HL-60/S4 (cell line): Measurements from ENCODE around the gene NME3.

Experiments
- in situ Hi-C: fragments of 300-500 bp; cut with MboI; formaldehyde crosslinking; loops from 2 replicates; pipeline ENCODE4 v1.14.3; 2022; ENCODE audit warnings: low sequenced_read_pairs

The NME3 gene

DNA sequence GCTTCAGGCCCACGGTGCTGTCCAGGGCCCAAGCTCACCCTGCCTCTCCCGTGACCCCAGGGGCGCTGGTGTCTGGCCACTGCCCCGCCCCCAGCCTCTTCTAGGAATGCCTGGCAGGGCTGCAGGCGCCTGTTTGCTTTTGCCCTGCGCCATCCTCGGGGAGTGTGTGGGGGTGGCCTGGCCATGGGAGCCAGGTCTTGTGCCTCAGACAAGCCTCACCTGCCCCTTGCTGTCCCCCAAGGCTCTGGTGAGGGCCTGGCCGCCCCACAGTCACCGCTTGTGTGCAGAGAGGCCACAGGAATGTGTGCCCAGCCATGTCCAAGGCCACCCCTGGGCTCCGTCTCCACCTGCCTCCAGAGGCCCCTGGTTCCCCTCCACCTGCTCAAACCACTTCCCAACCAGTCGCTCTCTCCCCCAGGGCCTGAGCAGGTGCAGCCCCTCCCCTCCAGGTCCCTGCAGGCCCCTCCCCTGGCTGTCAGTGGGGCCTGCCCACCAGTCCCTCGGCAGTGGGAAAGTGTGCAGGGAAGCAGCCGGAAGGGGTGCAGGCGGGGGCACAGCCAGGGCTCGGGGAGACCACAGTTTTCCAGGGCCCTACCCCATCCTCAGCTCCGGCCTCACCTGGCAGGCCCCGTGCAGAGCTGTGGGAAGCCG is 23.0 kb upstream of the NME3 start:
- in situ Hi-C loops: no loop called here

DNA sequence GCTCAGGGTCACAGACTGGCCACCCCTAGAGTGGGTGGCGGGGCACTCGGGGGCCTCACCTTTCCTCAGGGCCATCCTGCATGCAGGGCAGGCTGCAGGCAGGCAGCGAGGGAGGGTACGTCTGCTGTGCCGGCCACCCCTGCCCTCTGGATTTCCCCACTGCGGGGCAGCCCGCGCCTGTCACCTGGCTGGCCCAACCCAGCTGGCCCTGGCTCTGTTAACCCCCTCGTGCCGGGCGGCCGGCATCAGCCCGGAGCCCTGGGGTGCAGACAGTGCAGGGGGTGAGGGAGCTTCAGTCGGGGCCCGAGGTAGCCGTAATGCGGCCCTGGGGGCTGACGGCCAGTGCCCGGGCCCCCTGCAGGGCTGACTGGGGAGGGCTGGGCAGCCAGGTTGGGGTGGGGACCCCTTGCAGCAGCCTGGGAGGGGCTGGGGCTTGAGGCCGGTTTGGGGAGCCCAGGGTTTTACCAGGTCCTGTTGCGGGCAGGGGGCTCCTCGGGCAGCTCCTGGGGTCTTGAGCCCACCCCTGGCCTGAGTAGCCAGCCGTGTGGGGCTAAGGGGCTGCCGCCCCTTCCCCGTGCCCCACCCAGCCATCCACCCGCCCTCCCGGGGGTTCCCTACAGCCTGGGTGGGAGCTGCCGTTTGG is 22.4 kb upstream of the NME3 start, which contains the start of gene IGFALS:
Gene IGFALS (minus strand): TSS at position 128 of the 643 bp plus-strand sequence. CDS start 53 bp downstream, at position 75.
- in situ Hi-C loops: no loop called here

- in situ Hi-C loops: no loop called here
Observed at GRCh38 chr16:1792836-1793577, 21.7 kb upstream of the NME3 start.

GRCh38 chr16:1791943-1792812 is 20.8 kb upstream of the NME3 start:
- in situ Hi-C loops: no loop called here

DNA sequence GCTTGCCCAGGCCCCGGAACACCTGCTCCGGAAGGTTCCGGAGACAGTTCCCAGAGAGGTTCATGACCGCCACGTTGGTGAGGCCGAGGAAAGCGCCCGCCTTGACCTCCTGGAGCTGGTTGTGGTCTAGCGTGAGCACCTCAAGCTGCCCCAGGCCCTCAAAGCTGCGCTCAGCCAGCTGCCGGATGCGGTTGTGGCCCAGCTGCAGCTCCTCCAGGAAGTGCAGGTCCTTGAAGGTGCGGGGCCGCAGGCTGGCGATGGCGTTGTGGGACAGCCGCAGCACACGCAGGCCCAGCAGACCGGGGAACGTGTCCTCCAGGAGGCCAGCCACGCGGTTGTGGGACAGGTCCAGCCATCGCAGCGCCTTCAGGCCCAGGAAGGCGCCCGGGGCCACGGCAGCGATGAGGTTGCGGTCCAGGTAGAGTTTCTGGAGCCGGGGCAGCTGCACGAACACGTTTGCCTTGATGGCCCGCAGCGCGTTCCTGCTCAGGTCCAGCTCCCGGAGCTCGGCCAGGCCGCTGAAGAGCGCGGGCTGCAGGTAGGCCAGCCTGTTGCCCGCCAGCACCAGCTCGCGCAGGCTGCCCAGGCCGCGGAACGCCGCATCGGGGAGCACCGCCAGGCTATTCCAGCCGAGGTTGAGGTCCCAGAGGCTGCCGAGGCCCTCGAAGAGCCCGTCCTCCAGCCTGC is 20.1 kb upstream of the NME3 start:
- in situ Hi-C loops: no loop called here

- in situ Hi-C loops: no loop called here
Observed at GRCh38 chr16:1790611-1791255, 19.4 kb upstream of the NME3 start.

DNA sequence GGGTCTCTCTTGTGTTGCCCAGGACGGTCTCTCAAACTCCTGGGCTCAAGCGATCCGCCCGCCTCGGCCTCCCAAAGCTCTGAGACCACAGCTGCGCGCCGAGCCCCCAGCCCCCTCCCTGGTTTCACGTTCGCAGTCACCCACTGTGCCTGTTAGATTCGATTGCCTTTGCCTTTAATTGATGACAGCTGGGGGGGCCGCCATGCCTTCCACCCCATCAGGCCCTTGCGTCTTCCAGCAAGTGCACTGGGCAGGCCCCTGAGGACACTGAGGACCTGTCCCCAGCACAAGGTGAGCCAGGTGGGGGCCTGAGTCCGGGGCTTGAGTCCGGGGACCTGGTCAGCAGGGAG is 18.9 kb upstream of the NME3 start:
- in situ Hi-C loops: no loop called here

DNA sequence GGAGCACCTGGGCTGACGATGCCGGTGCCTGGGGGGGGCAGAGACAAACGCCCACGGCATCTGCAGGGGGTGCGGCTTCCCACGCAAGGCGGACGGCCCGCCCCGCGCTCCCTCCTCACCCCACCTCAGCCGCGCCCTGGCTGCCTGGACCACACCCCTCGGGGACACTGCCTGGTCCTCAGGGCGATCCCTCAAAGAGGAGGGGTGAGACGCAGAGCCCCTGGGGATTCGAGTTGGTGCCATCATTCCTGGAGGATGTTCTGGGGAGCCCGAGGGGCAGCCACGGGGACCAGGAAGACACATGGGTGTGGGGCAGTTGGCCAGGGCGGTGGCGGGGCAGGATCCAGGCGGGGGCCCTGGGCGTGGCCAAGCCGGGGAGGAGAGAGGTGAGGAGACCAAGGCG is 18.3 kb upstream of the NME3 start:
- in situ Hi-C loops: no loop called here

- in situ Hi-C loops: no loop called here
Observed at GRCh38 chr16:1788708-1789100, 17.4 kb upstream of the NME3 start.

DNA sequence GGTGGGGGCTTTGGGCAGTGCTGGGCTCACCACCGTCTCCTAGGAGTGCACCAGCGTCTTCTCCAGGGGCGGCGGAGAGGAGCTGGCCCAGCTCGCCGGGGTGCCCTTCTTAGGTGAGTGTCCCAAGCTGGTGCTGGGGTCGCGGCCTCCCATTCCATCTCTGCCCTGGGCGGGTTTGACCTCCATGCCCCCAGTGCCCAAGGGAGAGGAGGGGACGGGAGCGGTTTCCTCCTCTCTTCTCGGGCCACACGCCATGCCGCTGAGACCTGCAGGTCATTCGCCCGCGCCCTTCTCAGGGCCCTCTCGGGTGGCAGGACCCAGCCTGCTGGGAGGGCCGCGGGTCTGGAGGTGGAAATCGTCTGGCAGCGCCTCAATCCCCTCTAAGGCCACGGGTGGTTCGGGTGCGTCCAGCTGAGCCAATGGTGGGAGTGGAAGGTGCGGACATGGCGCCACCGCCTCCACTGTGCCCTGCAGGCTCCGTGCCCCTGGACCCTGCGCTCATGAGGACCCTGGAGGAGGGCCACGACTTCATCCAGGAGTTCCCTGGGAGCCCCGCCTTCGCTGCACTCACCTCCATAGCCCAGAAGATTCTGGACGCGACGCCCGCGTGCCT is 16.9 kb upstream of the NME3 start:
- in situ Hi-C loops: no loop called here

DNA sequence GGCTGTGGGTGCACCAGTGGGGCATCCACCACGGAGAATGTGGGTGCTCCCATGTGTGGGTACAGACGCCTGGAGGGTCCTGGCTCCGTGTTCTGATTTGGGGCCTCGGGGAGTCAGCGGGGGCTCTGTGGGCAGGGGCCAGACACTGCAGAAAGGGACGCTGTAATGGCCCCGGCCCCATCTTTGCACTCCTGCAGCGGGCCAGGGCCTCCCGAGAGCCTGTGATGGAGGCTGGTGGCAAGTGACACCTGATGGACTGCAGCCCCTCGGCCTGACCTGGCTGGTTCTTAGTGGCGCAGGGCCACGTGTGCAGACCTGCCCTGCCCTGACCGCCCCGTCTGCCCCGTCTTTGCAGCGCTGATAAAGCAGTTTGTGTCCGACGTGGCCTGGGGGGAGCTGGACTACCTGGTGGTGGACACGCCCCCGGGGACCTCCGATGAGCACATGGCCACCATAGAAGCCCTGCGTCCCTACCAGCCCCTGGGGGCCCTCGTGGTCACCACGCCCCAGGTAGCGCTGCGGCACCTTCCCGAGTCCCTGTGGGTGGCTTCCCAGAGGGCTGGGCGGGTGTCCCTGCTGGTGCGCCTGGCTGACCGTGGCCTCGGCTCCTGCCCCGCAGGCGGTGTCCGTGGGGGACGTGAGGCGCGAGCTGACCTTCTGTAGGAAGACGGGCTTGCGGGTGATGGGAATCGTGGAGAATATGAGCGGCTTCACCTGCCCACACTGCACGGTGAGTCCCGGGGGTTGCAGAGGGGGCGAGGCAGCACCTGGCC is 16.2 kb upstream of the NME3 start:
- in situ Hi-C loops: no loop called here

GRCh38 chr16:1787056-1787321 is 15.6 kb upstream of the NME3 start:
- in situ Hi-C loops: no loop called here

DNA sequence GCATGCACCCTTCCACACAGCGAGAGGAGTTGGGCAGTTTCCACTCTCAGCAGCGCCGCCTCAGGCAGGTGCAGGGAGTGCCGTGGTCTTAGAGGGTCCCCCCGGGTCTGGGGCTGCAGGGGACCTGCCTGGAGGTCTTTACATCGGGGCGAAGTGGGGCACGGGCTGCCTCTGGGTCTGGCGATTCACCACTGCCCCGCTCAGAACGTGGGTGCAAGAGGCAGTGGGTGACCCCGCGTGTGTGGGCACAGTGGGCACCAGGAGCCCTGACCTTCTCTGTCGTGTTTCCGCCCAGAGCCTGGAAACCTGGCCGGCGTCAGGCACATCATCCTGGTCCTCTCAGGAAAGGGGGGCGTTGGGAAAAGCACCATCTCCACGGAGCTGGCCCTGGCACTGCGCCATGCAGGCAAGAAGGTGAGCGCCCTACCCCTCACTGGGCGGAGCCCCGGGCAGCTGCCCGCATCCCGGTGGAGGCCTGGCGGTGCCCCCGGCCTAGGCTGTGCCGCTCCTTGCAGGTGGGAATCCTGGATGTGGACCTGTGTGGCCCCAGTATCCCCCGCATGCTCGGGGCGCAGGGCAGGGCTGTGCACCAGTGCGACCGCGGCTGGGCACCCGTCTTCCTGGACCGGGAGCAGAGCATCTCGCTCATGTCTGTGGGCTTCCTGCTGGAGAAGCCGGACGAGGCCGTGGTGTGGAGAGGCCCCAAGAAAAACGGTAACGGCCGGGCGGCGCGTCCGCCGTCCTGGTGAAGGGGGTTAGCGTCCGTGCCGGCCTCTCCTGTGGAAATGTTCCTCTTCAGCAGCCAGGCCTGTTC is 15.1 kb upstream of the NME3 start:
- in situ Hi-C loops: no loop called here

DNA sequence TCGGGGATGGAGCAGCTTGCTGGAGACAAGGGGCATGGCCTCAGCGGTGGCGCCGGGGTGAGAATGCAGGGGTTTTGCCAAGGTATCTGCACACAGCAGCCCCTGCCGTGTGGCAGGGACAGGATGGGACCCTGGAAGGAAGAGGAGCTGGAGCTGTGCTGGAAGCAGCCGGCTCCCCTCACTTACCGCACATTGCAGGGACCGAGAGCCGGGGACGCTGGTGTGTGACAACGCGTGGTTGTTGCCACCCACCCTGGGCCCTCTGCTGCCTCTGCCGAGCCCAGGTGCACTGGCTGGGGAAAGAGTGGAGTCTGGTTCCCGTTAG is 14.5 kb upstream of the NME3 start:
- in situ Hi-C loops: no loop called here

GRCh38 chr16:1784977-1785845 is 13.9 kb upstream of the NME3 start:
- in situ Hi-C loops: no loop called here

GRCh38 chr16:1782408-1783264 is 11.3 kb upstream of the NME3 start, which contains the start of the genes NUBP2 and SPSB3:
TSS of gene NUBP2 (plus strand) at chr16:1782960. CDS start at chr16:1783021, 61 bp downstream.
TSS of gene SPSB3 (minus strand) at chr16:1782571. CDS start at chr16:1781483, 1,088 bp downstream.
- in situ Hi-C loops: no loop called here
